ENCODE data around the gene C3orf70.

The C3orf70 gene

GRCh38 chr3:185152410-185153170, at the start of gene C3orf70:
Gene C3orf70 (minus strand): TSS chr3:185153060. CDS start chr3:185152823, 237 bp downstream.
- DNase-seq (ENCODE audit: low read depth in 2 of 2): peak in 1 of 2 donors; percentile 11

- DNase-seq (ENCODE audit: low read depth in 2 of 2): no peak
Observed at GRCh38 chr3:185200639-185201038, 47.8 kb upstream of the C3orf70 start.

GRCh38 chr3:185199671-185200070, 46.8 kb upstream of the C3orf70 start:
- DNase-seq (ENCODE audit: low read depth in 2 of 2): no peak

- DNase-seq (ENCODE audit: low read depth in 2 of 2): no peak
Observed at GRCh38 chr3:185199206-185199605, 46.3 kb upstream of the C3orf70 start.

GRCh38 chr3:185197068-185197467, 44.2 kb upstream of the C3orf70 start:
- no peak for DNase-seq (ENCODE audit: low read depth in 2 of 2)

GRCh38 chr3:185195652-185196051, 42.8 kb upstream of the C3orf70 start:
- DNase-seq (ENCODE audit: low read depth in 2 of 2): no peak

GRCh38 chr3:185188816-185189215, 36.0 kb upstream of the C3orf70 start:
- no peak for DNase-seq (ENCODE audit: low read depth in 2 of 2)

GRCh38 chr3:185187391-185187790, 34.5 kb upstream of the C3orf70 start:
- DNase-seq (ENCODE audit: low read depth in 2 of 2): no peak

- DNase-seq (ENCODE audit: low read depth in 2 of 2): no peak
Observed at GRCh38 chr3:185176750-185177359, 24.0 kb upstream of the C3orf70 start.

GRCh38 chr3:185175370-185175987, 22.6 kb upstream of the C3orf70 start:
- no peak for DNase-seq (ENCODE audit: low read depth in 2 of 2)

- DNase-seq (ENCODE audit: low read depth in 2 of 2): no peak
Observed at GRCh38 chr3:185172086-185173049, 19.5 kb upstream of the C3orf70 start.

- no peak for DNase-seq (ENCODE audit: low read depth in 2 of 2)
Observed at GRCh38 chr3:185164428-185165217, 11.8 kb upstream of the C3orf70 start.

GRCh38 chr3:185162634-185163033, 9.8 kb upstream of the C3orf70 start:
- no peak for DNase-seq (ENCODE audit: low read depth in 2 of 2)

- DNase-seq (ENCODE audit: low read depth in 2 of 2): no peak
Observed at GRCh38 chr3:185161761-185162160, 8.9 kb upstream of the C3orf70 start.

GRCh38 chr3:185157347-185157746, 4.5 kb upstream of the C3orf70 start:
- DNase-seq (ENCODE audit: low read depth in 2 of 2): no peak

GRCh38 chr3:185155678-185156077, 2.8 kb upstream of the C3orf70 start:
- DNase-seq (ENCODE audit: low read depth in 2 of 2): no peak

GRCh38 chr3:185153861-185154629, 1.2 kb upstream of the C3orf70 start:
- no peak for DNase-seq (ENCODE audit: low read depth in 2 of 2)

GRCh38 chr3:185153171-185153771, 411 bp upstream of the C3orf70 start:
- DNase-seq (ENCODE audit: low read depth in 2 of 2): no peak

GRCh38 chr3:185151964-185152409, 873 bp downstream of the C3orf70 start:
- no peak for DNase-seq (ENCODE audit: low read depth in 2 of 2)

All from stimulated activated CD8-positive, alpha-beta memory T cell treated with anti-CD3 and anti-CD28 coated beads, Interleukin-15, amount 100 ng/mL, for 48 hours (primary cell).